ENCODE data around the gene CAMK4.

GRCh38 chr5:111183064-111183463, 41.1 kb upstream of the CAMK4 start:
- TF ChIP-seq POLR2A (IDR thresholded peaks at IDR 0.05) (no peak), CTCF (IDR thresholded peaks at IDR 0.05) (no peak), EP300 (IDR thresholded peaks at IDR 0.05) (no peak)
